ENCODE results near the gene FRYL.

FRYL gene

GRCh38 chr4:48543796-48544195 is 236.3 kb downstream of the FRYL start:
- DNase-seq, result peak; percentile 2

- DNase-seq, result no peak
These were observed 237.2 kb downstream of the FRYL start for GRCh38 chr4:48542888-48543287.

GRCh38 chr4:48539597-48539996 is 240.5 kb downstream of the FRYL start:
- DNase-seq, result no peak

GRCh38 chr4:48538358-48538757 is 241.7 kb downstream of the FRYL start:
- no peak for DNase-seq

GRCh38 chr4:48526406-48526805 is 253.7 kb downstream of the FRYL start:
- DNase-seq, result no peak

GRCh38 chr4:48518143-48518542 is 261.9 kb downstream of the FRYL start:
- no peak for DNase-seq

GRCh38 chr4:48509543-48509942 is 270.5 kb downstream of the FRYL start:
- DNase-seq, result peak; percentile 6

- DNase-seq, result no peak
These were observed 273.4 kb downstream of the FRYL start for GRCh38 chr4:48506716-48507115.

- DNase-seq, result no peak
These were observed 275.7 kb downstream of the FRYL start for GRCh38 chr4:48504352-48504751.

GRCh38 chr4:48504026-48504330 is 276.1 kb downstream of the FRYL start:
- DNase-seq, result no peak

- no peak for DNase-seq
These were observed 276.6 kb downstream of the FRYL start for GRCh38 chr4:48503233-48504025.

- DNase-seq, result no peak
These were observed 280.5 kb downstream of the FRYL start for GRCh38 chr4:48499551-48500066.

- DNase-seq, result no peak
These were observed 281.2 kb downstream of the FRYL start for GRCh38 chr4:48498895-48499294.

- no peak for DNase-seq
These were observed 284.1 kb downstream of the FRYL start for GRCh38 chr4:48495941-48496340.

- no peak for DNase-seq
These were observed 286.5 kb downstream of the FRYL start for GRCh38 chr4:48493452-48494100.

GRCh38 chr4:48491514-48492176 is 288.4 kb downstream of the FRYL start:
- no peak for DNase-seq

- DNase-seq, result no peak
These were observed 289.2 kb downstream of the FRYL start for GRCh38 chr4:48490680-48491513.

GRCh38 chr4:48490012-48490679 is 289.9 kb downstream of the FRYL start, which contains the start of gene ZAR1:
Gene ZAR1, plus strand, starts transcription at chr4:48490252. Its CDS starts 40 bp downstream, at chr4:48490292.
- no peak for DNase-seq

GRCh38 chr4:48489683-48490011 is 290.4 kb downstream of the FRYL start:
- no peak for DNase-seq

- no peak for DNase-seq
These were observed 295.4 kb downstream of the FRYL start for GRCh38 chr4:48484494-48485168.

GRCh38 chr4:48483777-48484493 is 296.1 kb downstream of the FRYL start:
- DNase-seq, result no peak

All from fibroblast of skin of right biceps (primary cell).